ENCODE data around the gene MAGEB6.
"Not testable (repeated sequence)": the region's sequence is repeated elsewhere in the genome, so short reads cannot be mapped to it uniquely, and the experiment has no call there.

The MAGEB6 gene

GRCh38 chrX:26192204-26192603 is at the start of gene MAGEB6:
Gene MAGEB6 (plus strand): TSS chrX:26192440. CDS start chrX:26193847, 1,407 bp downstream.
- DNase-seq (ENCODE audit: low spot score), result no peak

- DNase-seq (ENCODE audit: low spot score), result no peak
Observed at GRCh38 chrX:26146024-26146423, 46.2 kb upstream of the MAGEB6 start.

- DNase-seq (ENCODE audit: low spot score), result no peak
Observed at GRCh38 chrX:26160301-26160700, 31.9 kb upstream of the MAGEB6 start, which contains the start of gene MAGEB6B. Gene MAGEB6B (plus strand): TSS chrX:26160601. CDS start chrX:26160601, 0 bp downstream.

GRCh38 chrX:26203561-26203960 is 11.3 kb downstream of the MAGEB6 start:
- no peak for DNase-seq (ENCODE audit: low spot score)

GRCh38 chrX:26204717-26205116 is 12.5 kb downstream of the MAGEB6 start:
- not testable (repeated sequence) for DNase-seq (ENCODE audit: low spot score)

GRCh38 chrX:26208012-26208411 is 15.8 kb downstream of the MAGEB6 start:
- no peak for DNase-seq (ENCODE audit: low spot score)

GRCh38 chrX:26215869-26216268 is 23.6 kb downstream of the MAGEB6 start, which contains the start of gene MAGEB5:
Gene MAGEB5 (plus strand): TSS chrX:26216169. CDS start chrX:26217302, 1,133 bp downstream.
- no peak for DNase-seq (ENCODE audit: low spot score)

GRCh38 chrX:26219351-26219750 is 27.1 kb downstream of the MAGEB6 start:
- DNase-seq (ENCODE audit: low spot score), result no peak

GRCh38 chrX:26234177-26234576 is 41.9 kb downstream of the MAGEB6 start:
- no peak for DNase-seq (ENCODE audit: low spot score)

All from D341Med (cell line).